Measurements from ENCODE around the gene RGS6.

DNA sequence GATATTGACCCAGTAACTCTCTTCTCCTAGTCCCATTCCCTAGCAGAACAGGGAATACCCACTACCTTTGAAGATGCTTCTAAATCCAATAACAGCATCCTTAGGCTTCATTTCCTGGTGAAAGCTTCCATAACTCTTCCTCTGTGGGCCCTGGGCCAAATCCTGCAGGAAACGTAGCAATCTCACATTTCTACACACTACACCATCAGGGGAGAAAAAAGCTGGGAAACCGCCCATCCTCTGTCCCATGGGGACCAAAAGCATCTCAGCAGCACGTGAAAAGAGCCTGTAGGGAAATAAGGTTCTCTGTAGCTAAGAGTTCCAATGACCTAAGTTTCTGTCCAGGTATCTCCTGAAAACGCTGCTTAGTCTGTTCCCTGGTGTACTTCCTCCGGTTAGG lies 621.4 kb downstream of the RGS6 start:
- TF ChIP-seq YY1 (IDR thresholded peaks at IDR 0.05; ENCODE audit: insufficient read depth, insufficient read length) (no peak), ZNF274 (IDR thresholded peaks at IDR 0.05; ENCODE audit: low read depth, low read length) (no peak), SUZ12 (IDR thresholded peaks at IDR 0.05; ENCODE audit: extremely low read depth, insufficient read depth, insufficient read length) (no peak)
